Type B pancreatic cell (in vitro differentiated cells): ENCODE results near the gene MARCHF11. TPM values are rescaled to one million over a fixed set of nuclear protein-coding genes. Genes with fewer than 3 reads are reported as not detected.

Source experiments
- DNase-seq: peaks from one replicate; pipeline ENCODE4 v3.0.0; 2021; ENCODE audit warnings: mixed read lengths; ENCODE audit not compliant: unreplicated experiment; ENCODE audit errors: extremely low spot score
- H3K27ac Mint-ChIP-seq: 2 replicates; pipeline ENCODE4 v1.8.0; 2021; ENCODE audit warnings: mild to moderate bottlenecking, mixed read lengths
- H3K27me3 Mint-ChIP-seq: 2 replicates; pipeline ENCODE4 v1.8.0; 2021; ENCODE audit warnings: mixed read lengths
- H3K36me3 Mint-ChIP-seq: 2 replicates; pipeline ENCODE4 v1.8.0; 2021; ENCODE audit warnings: mixed read lengths
- H3K4me1 Mint-ChIP-seq: one replicate; pipeline ENCODE4 v1.8.0; 2021; ENCODE audit warnings: mixed read lengths; ENCODE audit not compliant: unreplicated experiment
- H3K4me3 Mint-ChIP-seq: 2 replicates; pipeline ENCODE4 v1.8.0; 2021; ENCODE audit warnings: mild to moderate bottlenecking, mixed read lengths
- H3K9me3 Mint-ChIP-seq: 2 replicates; pipeline ENCODE4 v1.8.0; 2021; ENCODE audit warnings: mixed read lengths
- total RNA-seq: library from RNA; stranded (reverse); gene quantifications from 2 replicates; pipeline ENCODE4 v1.2.1, GENCODE V29; 2021; ENCODE audit warnings: low replicate concordance
- TF ChIP-seq, protein P1 (sequence below): fragments of 200-600 bp; sonication (generic); conservative IDR thresholded peaks from 2 replicates; pipeline ENCODE4 v1.5.0; 2021; ENCODE audit warnings: antibody characterized with exemption, mild to moderate bottlenecking

Gene MARCHF11
- total RNA-seq, 1 donor from 2014 or later: 1.0 TPM

DNA sequence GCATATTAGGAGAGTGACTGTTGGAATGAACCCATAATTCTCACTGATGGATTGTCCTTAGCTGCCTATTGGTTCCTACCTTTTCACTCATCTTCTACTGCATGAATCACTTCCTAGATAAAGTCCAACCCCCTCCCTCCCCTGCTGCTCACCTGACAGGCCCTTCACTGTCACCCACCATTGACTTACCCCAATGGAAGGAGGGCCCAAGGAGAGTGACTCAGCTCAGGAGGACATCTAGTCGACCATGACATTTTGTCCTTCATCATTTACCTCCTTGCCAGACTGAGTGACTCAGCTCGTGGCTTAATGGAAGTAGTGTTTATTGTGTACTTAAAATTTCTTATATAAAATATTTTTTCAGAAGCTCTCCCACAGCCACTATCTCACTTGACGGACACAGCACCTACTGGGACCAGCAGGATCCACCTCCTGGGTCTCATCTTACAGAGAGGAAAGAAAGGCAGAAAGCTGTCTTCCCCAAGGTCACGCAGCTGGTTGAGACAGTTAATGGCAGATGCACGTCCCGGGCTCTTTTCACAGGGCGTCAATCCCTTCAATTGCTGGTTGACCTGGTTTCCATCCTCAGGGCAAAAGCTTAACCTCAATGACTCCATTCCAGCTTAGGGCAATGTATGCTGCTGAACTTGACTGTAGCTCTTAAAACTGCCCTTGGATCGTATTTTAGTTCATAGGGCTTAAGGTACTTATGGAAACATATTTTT, 142.3 kb downstream of the MARCHF11 start:
- Mint-ChIP-seq H3K4me3 (no peak overlapping the region), H3K27ac (no peak overlapping the region), H3K4me1 (peaks cover 9% of the 10 kb centered on the region), H3K27me3 (no peaks in the 10 kb centered on the region), H3K9me3 (no peaks in the 10 kb centered on the region), H3K36me3 (no peaks in the 10 kb centered on the region)
- TF ChIP-seq, protein P1, sequence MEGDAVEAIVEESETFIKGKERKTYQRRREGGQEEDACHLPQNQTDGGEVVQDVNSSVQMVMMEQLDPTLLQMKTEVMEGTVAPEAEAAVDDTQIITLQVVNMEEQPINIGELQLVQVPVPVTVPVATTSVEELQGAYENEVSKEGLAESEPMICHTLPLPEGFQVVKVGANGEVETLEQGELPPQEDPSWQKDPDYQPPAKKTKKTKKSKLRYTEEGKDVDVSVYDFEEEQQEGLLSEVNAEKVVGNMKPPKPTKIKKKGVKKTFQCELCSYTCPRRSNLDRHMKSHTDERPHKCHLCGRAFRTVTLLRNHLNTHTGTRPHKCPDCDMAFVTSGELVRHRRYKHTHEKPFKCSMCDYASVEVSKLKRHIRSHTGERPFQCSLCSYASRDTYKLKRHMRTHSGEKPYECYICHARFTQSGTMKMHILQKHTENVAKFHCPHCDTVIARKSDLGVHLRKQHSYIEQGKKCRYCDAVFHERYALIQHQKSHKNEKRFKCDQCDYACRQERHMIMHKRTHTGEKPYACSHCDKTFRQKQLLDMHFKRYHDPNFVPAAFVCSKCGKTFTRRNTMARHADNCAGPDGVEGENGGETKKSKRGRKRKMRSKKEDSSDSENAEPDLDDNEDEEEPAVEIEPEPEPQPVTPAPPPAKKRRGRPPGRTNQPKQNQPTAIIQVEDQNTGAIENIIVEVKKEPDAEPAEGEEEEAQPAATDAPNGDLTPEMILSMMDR: no peak
- DNase-seq: no peak

DNA sequence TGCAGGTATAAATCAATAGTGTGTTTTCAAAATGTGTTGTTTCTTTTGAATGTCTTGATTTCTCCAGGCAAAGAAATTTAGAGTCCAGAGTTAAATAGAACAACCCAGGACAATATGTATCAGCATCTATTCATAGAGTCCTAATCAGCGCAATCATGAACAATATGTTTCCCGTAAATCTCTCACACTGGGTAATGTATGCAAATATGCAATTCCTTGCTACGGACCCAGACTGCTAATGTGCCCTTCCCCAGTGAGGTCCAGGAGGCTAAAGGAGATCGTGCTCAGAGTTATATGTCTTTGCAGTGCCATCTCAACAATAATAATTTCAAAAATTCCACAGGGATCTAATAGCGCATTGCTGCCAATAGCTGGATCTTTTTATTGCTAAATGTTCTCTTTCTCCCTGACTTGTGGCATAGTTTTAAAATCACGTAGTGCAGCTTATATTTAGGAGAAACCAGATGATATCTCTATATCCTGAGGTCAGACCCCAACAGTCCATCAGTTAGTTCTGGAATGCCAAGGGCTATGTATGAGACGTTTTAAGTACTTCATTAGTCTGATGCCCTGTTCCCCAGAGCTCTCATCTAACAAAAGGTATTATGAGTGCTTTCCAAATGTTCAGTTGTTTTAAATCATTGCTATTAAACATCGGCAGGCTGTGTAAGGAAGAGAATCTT, 145.1 kb downstream of the MARCHF11 start:
- Mint-ChIP-seq H3K4me1 (peaks cover 9% of the 10 kb centered on the region), H3K4me3 (no peak overlapping the region), H3K27me3 (no peaks in the 10 kb centered on the region), H3K27ac (no peak overlapping the region), H3K36me3 (no peaks in the 10 kb centered on the region), H3K9me3 (no peaks in the 10 kb centered on the region)
- TF ChIP-seq, protein P1: no peak
- no peak for DNase-seq

DNA sequence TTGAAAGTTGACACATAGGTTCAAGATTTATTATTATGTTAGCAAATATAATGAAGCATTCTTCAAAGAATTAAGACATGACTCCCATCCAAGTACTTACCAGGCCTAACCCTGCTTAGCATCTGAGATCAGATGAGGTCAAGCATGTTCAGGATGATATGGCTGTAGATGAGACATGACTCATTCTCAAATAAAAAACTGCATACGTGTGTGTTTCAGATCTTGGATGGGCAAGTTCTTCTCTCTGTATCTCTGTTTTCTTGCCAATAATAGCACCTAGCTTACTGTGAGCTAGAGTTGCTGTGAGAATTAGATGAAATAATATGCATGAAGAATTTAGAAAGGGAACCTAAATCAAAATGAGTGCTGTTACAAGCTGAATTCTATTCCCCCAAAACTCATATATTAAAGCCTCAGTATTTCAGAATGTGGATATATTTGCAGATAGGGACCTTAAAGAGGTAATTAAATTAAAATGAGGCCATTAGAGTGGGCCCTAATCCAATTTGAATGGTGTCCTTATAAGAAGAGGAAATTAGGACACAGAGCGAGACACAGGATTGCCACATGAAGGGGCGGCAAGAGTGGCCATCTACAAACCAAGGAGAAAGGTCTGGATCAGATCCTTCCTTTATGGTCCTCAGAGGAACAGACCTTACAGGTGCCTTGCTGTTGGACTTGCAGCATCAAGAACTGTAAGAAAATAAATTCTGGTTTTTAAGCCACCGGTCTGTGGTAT, 146.2 kb downstream of the MARCHF11 start:
- H3K9me3 Mint-ChIP-seq: no peaks in the 10 kb centered on the region
- TF ChIP-seq, protein P1: no peak

DNA sequence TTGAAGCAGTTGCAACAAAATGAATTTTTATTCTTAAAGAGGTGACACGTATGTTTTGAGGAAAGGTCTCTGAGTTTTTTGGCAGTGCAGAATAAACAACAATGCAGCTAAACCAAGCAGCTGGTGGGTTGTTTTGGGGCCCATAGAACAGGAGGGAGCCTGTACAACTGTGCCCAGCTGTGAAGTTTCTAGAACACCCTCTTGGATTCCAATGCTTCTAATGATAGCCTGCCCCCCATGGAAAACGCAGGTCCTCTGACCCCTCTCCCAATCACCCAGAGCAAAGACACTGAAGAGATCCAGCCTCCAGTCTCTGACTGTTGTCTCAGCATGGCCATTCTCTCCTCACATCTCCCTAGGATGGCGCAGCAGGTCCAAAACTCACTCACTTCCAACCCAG, 150.9 kb downstream of the MARCHF11 start:
- Mint-ChIP-seq H3K36me3 (no peaks in the 10 kb centered on the region), H3K9me3 (no peaks in the 10 kb centered on the region), H3K27me3 (no peaks in the 10 kb centered on the region), H3K4me1 (peaks cover 12% of the 10 kb centered on the region), H3K27ac (no peak overlapping the region), H3K4me3 (no peak overlapping the region)
- no peak for DNase-seq
- TF ChIP-seq, protein P1: no peak

More for the DNA sequence above, 146.2 kb downstream of the MARCHF11 start:
- Mint-ChIP-seq H3K27me3 (no peaks in the 10 kb centered on the region), H3K4me3 (no peak overlapping the region), H3K27ac (no peak overlapping the region), H3K4me1 (peaks cover 9% of the 10 kb centered on the region), H3K36me3 (no peaks in the 10 kb centered on the region)
- no peak for DNase-seq

DNA sequence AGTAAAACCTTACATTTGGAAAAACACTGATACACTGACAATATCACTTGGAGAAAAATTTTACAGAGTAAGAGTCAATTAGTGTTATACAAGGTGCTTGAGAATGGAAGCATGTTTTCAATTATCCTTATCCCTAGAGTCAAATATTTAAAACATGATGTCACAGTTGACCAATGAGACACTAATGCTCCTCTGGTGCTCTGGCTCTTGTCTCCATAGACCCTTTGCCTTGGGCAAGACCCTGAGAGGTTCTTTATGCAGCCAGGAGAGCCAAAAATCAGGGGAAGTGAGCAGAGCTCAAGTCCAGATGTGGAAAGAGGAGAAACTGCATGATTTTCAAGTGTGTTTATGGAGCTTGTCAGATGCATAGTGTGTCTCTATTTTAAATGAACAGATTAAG, 153.9 kb downstream of the MARCHF11 start:
- TF ChIP-seq, protein P1: no peak
- Mint-ChIP-seq H3K4me1 (peaks cover 12% of the 10 kb centered on the region), H3K9me3 (no peaks in the 10 kb centered on the region), H3K27ac (no peak overlapping the region), H3K27me3 (peaks cover 3% of the 10 kb centered on the region), H3K4me3 (no peak overlapping the region), H3K36me3 (no peaks in the 10 kb centered on the region)
- DNase-seq: no peak
